ENCODE data around the gene NHLRC2.

DNA sequence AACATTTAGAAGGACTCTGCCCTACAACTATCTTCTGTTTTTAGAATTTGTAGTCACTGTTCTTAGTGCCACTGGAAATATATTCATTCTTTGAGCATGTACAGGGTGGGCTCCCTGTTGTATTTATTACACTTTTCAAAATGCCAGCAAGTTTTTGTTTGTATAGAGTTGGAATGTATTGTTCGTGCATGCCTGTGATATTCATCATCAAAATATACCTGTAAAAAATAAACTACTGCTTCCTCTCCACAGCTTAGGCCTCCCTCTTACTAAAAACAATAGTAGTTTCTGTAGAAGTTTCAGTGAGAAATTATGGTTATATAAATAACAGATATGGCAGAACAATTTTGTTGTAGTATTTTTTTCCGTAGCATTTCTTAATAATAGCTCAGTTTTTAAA, 61.6 kb downstream of the NHLRC2 start:
- no peak for TF ChIP-seq POLR2A (IDR thresholded peaks at IDR 0.05)
- no peak for TF ChIP-seq CTCF (IDR thresholded peaks at IDR 0.05)
